ENCODE data around the gene CCR7. TPM values are rescaled to one million over a fixed set of nuclear protein-coding genes. Genes with fewer than 3 reads are reported as not detected.
A peak's percentile ranks its signal among the peaks of the same experiment; 100 is the strongest.

Gene CCR7
- total and polyA plus RNA-seq, 2 of the 13 experiments (the other 11 are each of a cell fraction or from before 2014, with no cell fraction given) = 0.04 to 0.53 TPM

DNA sequence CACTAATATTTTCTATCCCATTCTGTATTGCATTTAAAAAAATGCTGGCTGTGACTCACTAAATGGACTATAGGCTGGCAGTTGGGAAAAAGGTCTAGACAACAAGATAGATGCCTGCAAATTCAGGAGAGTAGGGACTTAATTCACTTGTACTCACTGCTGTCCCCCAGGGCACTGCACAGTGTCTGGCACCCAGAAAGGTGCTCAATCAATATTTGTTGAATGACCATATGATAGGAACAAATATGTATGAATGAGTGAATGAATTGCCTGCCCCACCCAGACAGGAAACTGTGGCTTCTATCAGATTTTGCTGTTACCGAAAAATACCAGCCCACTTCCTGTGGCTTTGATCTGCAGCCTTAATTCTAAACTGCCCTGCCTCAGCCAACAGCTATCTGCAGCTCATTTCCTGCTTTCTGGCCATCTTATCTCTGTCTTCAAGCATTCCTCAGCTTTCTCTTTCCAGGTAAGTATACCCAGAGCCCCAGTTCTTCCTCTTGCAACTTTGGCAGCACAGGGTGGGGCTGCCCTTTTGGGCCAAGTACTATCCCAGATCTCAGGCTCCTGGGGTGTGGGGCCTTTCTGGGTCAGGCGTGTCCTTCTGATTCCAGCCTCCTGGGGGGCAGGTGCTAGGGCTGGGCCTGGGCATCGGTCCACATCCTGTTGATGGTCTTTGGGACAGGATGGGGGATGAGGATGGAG is 48.5 kb downstream of the CCR7 start (continued):
- TF ChIP-seq, protein P1, sequence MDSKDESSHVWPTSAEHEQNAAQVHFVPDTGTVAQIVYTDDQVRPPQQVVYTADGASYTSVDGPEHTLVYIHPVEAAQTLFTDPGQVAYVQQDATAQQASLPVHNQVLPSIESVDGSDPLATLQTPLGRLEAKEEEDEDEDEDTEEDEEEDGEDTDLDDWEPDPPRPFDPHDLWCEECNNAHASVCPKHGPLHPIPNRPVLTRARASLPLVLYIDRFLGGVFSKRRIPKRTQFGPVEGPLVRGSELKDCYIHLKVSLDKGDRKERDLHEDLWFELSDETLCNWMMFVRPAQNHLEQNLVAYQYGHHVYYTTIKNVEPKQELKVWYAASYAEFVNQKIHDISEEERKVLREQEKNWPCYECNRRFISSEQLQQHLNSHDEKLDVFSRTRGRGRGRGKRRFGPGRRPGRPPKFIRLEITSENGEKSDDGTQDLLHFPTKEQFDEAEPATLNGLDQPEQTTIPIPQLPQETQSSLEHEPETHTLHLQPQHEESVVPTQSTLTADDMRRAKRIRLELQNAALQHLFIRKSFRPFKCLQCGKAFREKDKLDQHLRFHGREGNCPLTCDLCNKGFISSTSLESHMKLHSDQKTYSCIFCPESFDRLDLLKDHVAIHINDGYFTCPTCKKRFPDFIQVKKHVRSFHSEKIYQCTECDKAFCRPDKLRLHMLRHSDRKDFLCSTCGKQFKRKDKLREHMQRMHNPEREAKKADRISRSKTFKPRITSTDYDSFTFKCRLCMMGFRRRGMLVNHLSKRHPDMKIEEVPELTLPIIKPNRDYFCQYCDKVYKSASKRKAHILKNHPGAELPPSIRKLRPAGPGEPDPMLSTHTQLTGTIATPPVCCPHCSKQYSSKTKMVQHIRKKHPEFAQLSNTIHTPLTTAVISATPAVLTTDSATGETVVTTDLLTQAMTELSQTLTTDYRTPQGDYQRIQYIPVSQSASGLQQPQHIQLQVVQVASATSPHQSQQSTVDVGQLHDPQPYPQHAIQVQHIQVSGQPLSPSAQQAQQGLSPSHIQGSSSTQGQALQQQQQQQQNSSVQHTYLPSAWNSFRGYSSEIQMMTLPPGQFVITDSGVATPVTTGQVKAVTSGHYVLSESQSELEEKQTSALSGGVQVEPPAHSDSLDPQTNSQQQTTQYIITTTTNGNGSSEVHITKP (CRISPR knock-in tag; IDR thresholded peaks at IDR 0.05; ENCODE audit: low read depth) = no peak
- no peak for TF ChIP-seq ZNF572 (CRISPR knock-in tag; IDR thresholded peaks at IDR 0.05)
- 0 out of 2 replicates have a peak, but pooled peaks have one; percentile 51 for TF ChIP-seq HMG20B (CRISPR knock-in tag; conservative IDR thresholded peaks at IDR 0.05)

DNA sequence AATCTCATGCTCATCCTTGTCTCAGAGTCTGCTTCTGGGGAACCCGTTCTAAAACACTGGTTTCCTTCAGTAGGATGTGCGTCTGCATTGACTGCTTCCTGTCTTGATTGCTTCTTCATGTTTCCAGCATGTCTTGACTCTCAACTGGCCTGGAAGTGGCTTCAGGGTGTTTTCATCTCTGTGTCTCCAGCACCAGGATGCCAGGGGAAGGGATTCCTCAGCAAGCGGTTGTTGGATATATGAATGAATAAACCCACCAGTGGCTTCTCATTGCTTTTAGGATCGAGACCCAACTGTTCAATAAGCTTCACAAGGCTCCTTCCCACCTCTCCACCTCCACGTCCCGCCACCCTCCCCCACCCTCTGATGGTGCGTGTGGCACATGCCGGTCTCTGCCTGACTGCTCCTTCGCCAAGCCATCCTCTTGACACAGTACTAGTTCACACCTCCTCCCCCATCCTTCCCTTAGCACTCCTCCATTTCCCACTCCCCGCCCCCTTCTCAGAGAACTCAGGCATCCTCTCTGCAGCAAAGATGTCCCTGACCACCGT is 49.7 kb downstream of the CCR7 start:
- intact Hi-C loops (cut with micrococcal nuclease; ENCODE audit: unreplicated experiment) (no loop called here), in situ Hi-C loops (cut with HindIII; ENCODE audit: extremely low pct_ligation_motif_present, low pct_unique_long_range_greater_than_20kb) (no loop called here)
- H3K9me3 ChIP-seq (ENCODE audit: low read length) = no peaks in the 10 kb centered on the region
- 84% methylated on average over 11 of the region's 11 CpGs for WGBS (ENCODE audit: low lambda C conversion rate)
- no peaks in the 10 kb centered on the region for H3K27me3 ChIP-seq (ENCODE audit: control insufficient read depth in 1 of 2, insufficient read depth in 2 of 2, low read length in 2 of 2)
- H4K20me1 ChIP-seq (ENCODE audit: insufficient read depth, low read length) = no peaks in the 10 kb centered on the region
- peaks cover 81% of the 10 kb centered on the region for H3K4me1 ChIP-seq (ENCODE audit: insufficient read depth, low read length)
- H3K36me3 ChIP-seq (replicated peaks in 1 of 2; ENCODE audit: control insufficient read depth in 1 of 2, insufficient read depth in 2 of 2, low read length in 2 of 2) = no peaks in the 10 kb centered on the region
- H3K4me3 ChIP-seq (replicated peaks in 1 of 3; ENCODE audit: insufficient read depth in 1 of 3, low read depth in 2 of 3, low read length in 3 of 3) = no peak overlapping the region
- ATAC-seq (no peak), FAIRE-seq (no peak), DNase-seq (ENCODE audit: low spot score) (no peak)
- POLR2A ChIA-PET = no interaction called here
- CTCF ChIA-PET (ENCODE audit: low intra/inter-chr PET ratio, low total read pairs) = no interaction called here
- no peak overlapping the region for H3K9ac ChIP-seq (ENCODE audit: insufficient read depth, low read depth, low read length)
- no peak overlapping the region for H3K4me2 ChIP-seq (ENCODE audit: low read depth, low read length)
- H2AFZ ChIP-seq (ENCODE audit: low read length) = no peak overlapping the region
- no TSS peak for BruUV-seq (replicated peaks)
- H3K79me2 ChIP-seq (ENCODE audit: insufficient read depth, low read length) = no peaks in the 10 kb centered on the region
- no peak overlapping the region for H3K27ac ChIP-seq (ENCODE audit: extremely low read length, insufficient read depth, low read length)
- TF ChIP-seq PHB2 (IDR thresholded peaks at IDR 0.05; ENCODE audit: partially characterized antibody) (no peak), ZIK1 (CRISPR knock-in tag; IDR thresholded peaks at IDR 0.05; ENCODE audit: borderline replicate concordance, low read depth) (no peak), HOXA9 (CRISPR knock-in tag; IDR thresholded peaks at IDR 0.05; ENCODE audit: borderline replicate concordance) (no peak), ZNF136 (CRISPR knock-in tag; IDR thresholded peaks at IDR 0.05; ENCODE audit: low read depth) (no peak), ZNF567 (CRISPR knock-in tag; IDR thresholded peaks at IDR 0.05; ENCODE audit: borderline replicate concordance) (no peak), ZNF660 (CRISPR knock-in tag; IDR thresholded peaks at IDR 0.05; ENCODE audit: borderline replicate concordance, low read depth) (no peak), RELA (CRISPR knock-in tag; IDR thresholded peaks at IDR 0.05) (no peak), PPARG (CRISPR knock-in tag; conservative IDR thresholded peaks at IDR 0.05) (no peak), MBNL3 (CRISPR knock-in tag; conservative IDR thresholded peaks at IDR 0.05) (no peak), TAF1 (CRISPR knock-in tag; IDR thresholded peaks at IDR 0.05) (no peak), POLR2AphosphoS2 (IDR thresholded peaks at IDR 0.05; ENCODE audit: low read depth, low read length) (no peak)
- TF ChIP-seq, protein P2, sequence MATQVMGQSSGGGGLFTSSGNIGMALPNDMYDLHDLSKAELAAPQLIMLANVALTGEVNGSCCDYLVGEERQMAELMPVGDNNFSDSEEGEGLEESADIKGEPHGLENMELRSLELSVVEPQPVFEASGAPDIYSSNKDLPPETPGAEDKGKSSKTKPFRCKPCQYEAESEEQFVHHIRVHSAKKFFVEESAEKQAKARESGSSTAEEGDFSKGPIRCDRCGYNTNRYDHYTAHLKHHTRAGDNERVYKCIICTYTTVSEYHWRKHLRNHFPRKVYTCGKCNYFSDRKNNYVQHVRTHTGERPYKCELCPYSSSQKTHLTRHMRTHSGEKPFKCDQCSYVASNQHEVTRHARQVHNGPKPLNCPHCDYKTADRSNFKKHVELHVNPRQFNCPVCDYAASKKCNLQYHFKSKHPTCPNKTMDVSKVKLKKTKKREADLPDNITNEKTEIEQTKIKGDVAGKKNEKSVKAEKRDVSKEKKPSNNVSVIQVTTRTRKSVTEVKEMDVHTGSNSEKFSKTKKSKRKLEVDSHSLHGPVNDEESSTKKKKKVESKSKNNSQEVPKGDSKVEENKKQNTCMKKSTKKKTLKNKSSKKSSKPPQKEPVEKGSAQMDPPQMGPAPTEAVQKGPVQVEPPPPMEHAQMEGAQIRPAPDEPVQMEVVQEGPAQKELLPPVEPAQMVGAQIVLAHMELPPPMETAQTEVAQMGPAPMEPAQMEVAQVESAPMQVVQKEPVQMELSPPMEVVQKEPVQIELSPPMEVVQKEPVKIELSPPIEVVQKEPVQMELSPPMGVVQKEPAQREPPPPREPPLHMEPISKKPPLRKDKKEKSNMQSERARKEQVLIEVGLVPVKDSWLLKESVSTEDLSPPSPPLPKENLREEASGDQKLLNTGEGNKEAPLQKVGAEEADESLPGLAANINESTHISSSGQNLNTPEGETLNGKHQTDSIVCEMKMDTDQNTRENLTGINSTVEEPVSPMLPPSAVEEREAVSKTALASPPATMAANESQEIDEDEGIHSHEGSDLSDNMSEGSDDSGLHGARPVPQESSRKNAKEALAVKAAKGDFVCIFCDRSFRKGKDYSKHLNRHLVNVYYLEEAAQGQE (IDR thresholded peaks at IDR 0.05; ENCODE audit: borderline replicate concordance in 1 of 2, low read depth in 1 of 2, low read length in 2 of 2) = no peak
